ENCODE measurements around the gene NRG2. TPM values are rescaled to one million over a fixed set of nuclear protein-coding genes. Genes with fewer than 3 reads are reported as not detected.

Gene NRG2
- polyA plus RNA-seq, 3 donors: 0.01 TPM; not detected in 2

DNA sequence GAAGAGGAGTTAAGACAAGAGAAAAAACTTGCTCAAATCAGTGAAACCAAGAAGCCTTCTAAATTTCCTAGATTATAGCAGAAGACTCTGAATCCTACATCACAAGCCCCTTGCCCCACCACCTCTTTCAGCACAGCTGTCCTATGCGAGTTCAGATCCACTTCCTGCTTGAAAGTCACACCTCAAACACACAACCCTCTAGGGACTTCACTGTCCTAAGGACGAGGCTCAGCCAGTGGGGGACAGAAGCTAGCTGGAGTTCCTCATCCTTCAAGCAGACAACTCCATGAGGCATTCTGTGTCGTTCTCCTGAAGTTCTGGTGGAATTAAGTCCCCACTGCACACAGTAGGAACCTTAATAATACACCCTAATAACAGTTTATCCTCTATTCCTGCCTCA, 44.3 kb downstream of the NRG2 start:
- H3K36me3 ChIP-seq (replicated peaks in 1 of 2; ENCODE audit: control insufficient read depth in 1 of 2, insufficient read depth in 2 of 2, low read length in 2 of 2): no peaks in the 10 kb centered on the region
- intact Hi-C loops (cut with micrococcal nuclease): no loop called here
- no peak for DNase-seq
- Mint-ChIP-seq H3K4me3 (no peak overlapping the region), H3K27ac (no peak overlapping the region), H3K27me3 (ENCODE audit: low read depth in 3 of 3) (peaks cover 30 to 43% (median 35%) of the 10 kb centered on the region in 3 donors), H3K36me3 (no peaks in the 10 kb centered on the region), H3K4me1 (no peaks in the 10 kb centered on the region), H3K9me3 (no peaks in the 10 kb centered on the region)
- H2AFZ ChIP-seq (ENCODE audit: insufficient read depth, low read depth, low read length, poor library complexity, severe bottlenecking): no peak overlapping the region
- H3K27me3 ChIP-seq (ENCODE audit: control insufficient read depth in 2 of 2, insufficient read depth in 2 of 2, low read length in 2 of 2): peaks cover 22 to 31% of the 10 kb centered on the region in 2 donors
- H3K4me3 ChIP-seq (replicated peaks in 1 of 3; ENCODE audit: low read depth in 2 of 3, low read length in 3 of 3): no peak overlapping the region
- TF ChIP-seq, protein P1, sequence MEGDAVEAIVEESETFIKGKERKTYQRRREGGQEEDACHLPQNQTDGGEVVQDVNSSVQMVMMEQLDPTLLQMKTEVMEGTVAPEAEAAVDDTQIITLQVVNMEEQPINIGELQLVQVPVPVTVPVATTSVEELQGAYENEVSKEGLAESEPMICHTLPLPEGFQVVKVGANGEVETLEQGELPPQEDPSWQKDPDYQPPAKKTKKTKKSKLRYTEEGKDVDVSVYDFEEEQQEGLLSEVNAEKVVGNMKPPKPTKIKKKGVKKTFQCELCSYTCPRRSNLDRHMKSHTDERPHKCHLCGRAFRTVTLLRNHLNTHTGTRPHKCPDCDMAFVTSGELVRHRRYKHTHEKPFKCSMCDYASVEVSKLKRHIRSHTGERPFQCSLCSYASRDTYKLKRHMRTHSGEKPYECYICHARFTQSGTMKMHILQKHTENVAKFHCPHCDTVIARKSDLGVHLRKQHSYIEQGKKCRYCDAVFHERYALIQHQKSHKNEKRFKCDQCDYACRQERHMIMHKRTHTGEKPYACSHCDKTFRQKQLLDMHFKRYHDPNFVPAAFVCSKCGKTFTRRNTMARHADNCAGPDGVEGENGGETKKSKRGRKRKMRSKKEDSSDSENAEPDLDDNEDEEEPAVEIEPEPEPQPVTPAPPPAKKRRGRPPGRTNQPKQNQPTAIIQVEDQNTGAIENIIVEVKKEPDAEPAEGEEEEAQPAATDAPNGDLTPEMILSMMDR (IDR thresholded peaks at IDR 0.05): no peak
- no peaks in the 10 kb centered on the region for H3K4me1 ChIP-seq (ENCODE audit: control insufficient read depth in 1 of 2, insufficient read depth in 2 of 2, low read length in 2 of 2)
- no peaks in the 10 kb centered on the region for H4K20me1 ChIP-seq (ENCODE audit: insufficient read depth, low read length)
- H3K9ac ChIP-seq (ENCODE audit: insufficient read depth, low read length, poor library complexity, severe bottlenecking): no peak overlapping the region
- no peak overlapping the region for H3K4me2 ChIP-seq (replicated peaks; ENCODE audit: extremely low read depth, low read length, poor library complexity, severe bottlenecking)
- 53% methylated on average over 3 of the region's 3 CpGs for WGBS (ENCODE audit: insufficient coverage)
- H3K79me2 ChIP-seq (ENCODE audit: insufficient read depth, low read length): no peaks in the 10 kb centered on the region
- H3K27ac ChIP-seq (ENCODE audit: low read depth in 1 of 2, low read length in 2 of 2): no peak overlapping the region
- no peaks in the 10 kb centered on the region for H3K9me3 ChIP-seq (replicated peaks in 1 of 2; ENCODE audit: control insufficient read depth in 1 of 2, insufficient read depth in 1 of 2, low read length in 2 of 2)

DNA sequence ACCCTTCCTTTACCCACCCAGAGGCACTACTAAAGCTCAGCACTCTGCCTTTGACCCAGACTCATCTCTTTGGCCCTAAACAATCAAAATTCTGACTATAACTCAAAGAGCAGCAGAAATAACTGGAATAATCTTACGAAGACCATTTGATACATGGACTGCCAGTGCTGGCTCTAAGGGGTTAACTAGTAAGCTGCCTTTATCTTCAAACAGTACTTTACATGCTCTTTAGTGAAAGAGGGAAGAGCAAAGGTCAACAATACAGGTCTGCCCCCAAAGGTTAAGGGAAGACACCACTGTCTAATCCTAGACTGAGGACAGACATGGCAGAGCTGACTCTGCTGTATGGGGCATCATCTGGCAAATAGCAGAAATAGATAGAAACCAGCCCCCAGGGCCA, 45.8 kb downstream of the NRG2 start:
- H3K36me3 Mint-ChIP-seq: no peaks in the 10 kb centered on the region
- no peaks in the 10 kb centered on the region for H3K4me1 Mint-ChIP-seq
- WGBS (ENCODE audit: insufficient coverage): no CpG with 5 or more reads among the region's 1 CpG
- H3K27ac Mint-ChIP-seq: no peak overlapping the region
- H3K4me1 ChIP-seq (ENCODE audit: control insufficient read depth in 1 of 2, insufficient read depth in 2 of 2, low read length in 2 of 2): no peaks in the 10 kb centered on the region
- no peaks in the 10 kb centered on the region for H4K20me1 ChIP-seq (ENCODE audit: insufficient read depth, low read length)
- intact Hi-C loops (cut with micrococcal nuclease): no loop called here
- H3K4me3 ChIP-seq (replicated peaks in 1 of 3; ENCODE audit: low read depth in 2 of 3, low read length in 3 of 3): no peak overlapping the region
- H3K27ac ChIP-seq (ENCODE audit: low read depth in 1 of 2, low read length in 2 of 2): no peak overlapping the region
- H3K27me3 Mint-ChIP-seq (ENCODE audit: low read depth in 3 of 3): peaks cover 22 to 38% (median 36%) of the 10 kb centered on the region in 3 donors
- H2AFZ ChIP-seq (ENCODE audit: insufficient read depth, low read depth, low read length, poor library complexity, severe bottlenecking): no peak overlapping the region
- no peak overlapping the region for H3K9ac ChIP-seq (ENCODE audit: insufficient read depth, low read length, poor library complexity, severe bottlenecking)
- H3K79me2 ChIP-seq (ENCODE audit: insufficient read depth, low read length): no peaks in the 10 kb centered on the region
- no peak for DNase-seq
- H3K9me3 ChIP-seq (replicated peaks in 1 of 2; ENCODE audit: control insufficient read depth in 1 of 2, insufficient read depth in 1 of 2, low read length in 2 of 2): no peaks in the 10 kb centered on the region
- no peaks in the 10 kb centered on the region for H3K36me3 ChIP-seq (replicated peaks in 1 of 2; ENCODE audit: control insufficient read depth in 1 of 2, insufficient read depth in 2 of 2, low read length in 2 of 2)
- TF ChIP-seq, protein P1 (IDR thresholded peaks at IDR 0.05): no peak
- H3K9me3 Mint-ChIP-seq: no peaks in the 10 kb centered on the region
- H3K4me2 ChIP-seq (replicated peaks; ENCODE audit: extremely low read depth, low read length, poor library complexity, severe bottlenecking): no peak overlapping the region
- no peak overlapping the region for H3K4me3 Mint-ChIP-seq
- H3K27me3 ChIP-seq (ENCODE audit: control insufficient read depth in 2 of 2, insufficient read depth in 2 of 2, low read length in 2 of 2): peaks cover 14 to 26% of the 10 kb centered on the region in 2 donors
